CD1c-positive myeloid dendritic cell (primary cell): ENCODE measurements around the gene C1orf94.

Source experiments
- DNase-seq: peaks from one replicate; pipeline ENCODE4 v3.0.0-alpha.2; 2016; ENCODE audit errors: extremely low spot score

Gene C1orf94

DNA sequence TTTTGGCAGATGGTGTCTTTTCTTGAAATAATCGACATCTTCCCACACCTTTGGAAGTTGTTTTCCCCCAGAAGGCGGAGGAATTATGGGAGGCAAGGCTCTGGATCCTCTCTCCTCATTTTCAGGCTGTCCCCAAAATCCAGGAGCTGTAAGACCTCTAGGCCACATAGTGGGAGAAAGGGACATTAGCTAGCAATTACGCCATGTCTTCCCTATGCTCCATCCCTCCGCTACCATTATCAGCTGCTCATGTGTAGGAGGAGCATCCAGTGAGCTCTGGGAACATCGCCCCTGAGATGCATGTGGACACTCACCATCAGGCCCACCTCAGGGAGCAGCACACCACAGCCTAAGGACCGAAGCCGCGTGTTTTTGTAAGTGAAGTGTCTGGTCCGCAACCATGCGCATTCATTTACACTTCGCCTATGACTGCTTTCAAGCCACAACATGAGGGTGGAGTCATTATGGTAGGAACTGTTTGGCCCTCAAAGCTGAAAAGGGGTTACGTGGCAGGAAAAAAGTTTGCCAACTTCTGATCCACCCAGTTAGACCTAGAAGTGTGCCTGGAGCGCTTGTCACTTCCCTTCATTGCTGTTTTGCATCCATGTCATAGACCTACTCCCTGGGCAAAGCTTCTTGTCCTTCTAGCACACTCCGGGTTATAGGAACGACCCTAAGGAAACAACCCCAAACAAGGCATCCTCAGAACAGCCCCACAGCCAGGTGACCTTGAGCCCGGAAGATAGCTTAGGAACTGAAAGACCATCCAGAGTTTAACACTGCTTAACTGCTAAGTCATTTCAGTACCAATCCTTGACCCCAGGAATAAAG is 85.5 kb downstream of the C1orf94 start:
- DNase-seq = no peak

DNA sequence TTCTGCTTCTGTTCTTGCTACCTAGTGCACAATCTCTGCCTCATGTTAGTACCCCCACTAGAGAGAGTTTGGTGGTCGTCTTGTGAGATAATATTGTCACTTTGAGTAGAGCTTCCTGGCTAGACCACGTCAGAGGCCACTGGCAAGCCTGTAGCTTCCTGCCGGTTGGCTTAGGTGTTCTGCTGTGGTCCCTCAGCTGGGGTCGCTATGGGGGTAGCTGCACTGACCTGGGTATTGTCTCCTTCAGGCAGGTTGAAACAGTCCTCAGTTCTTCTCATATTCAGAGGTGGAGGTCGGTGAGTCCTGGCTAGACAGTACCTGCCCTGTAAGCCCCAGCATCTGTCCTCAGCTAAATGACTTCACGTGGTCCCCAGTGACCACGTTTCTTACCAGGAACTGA is 86.2 kb downstream of the C1orf94 start:
- DNase-seq = no peak

DNA sequence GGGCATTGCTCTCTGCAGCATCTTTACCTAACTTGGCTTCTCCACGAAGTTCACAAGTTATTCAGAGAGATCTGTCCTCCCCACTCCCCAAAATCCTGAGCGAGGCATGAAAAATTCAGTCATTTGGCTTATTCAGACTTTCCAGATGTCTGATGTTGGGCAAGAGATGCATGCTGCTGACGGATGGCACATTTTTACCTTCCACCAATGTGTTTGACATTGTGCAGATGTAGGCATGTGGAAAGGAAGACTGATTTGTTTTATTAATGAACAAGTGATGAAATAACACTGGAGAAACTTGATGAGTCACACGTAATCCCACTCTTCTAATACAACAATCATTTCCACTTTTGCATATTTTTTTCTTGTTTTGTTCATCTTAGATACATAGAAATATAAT is 86.7 kb downstream of the C1orf94 start:
- no peak for DNase-seq

DNA sequence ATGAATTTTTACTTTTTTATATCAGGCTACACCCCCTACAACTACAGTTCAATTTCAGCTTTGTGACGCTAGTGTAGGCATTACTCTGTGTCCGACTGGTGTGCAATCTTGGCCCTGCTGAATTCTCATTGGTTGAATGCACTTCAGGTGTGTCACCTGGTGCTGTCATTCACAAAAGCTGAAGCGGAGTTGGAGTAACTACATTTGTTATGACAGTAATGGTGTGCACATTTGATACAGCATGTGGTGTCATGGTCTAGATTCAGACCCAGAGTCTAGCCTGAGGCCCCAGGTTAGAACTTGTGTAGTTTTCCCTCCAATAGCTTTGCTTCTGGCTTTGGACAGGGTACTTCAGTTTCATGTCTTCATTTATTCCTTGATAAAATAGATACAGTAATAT is 88.7 kb downstream of the C1orf94 start:
- DNase-seq = no peak

DNA sequence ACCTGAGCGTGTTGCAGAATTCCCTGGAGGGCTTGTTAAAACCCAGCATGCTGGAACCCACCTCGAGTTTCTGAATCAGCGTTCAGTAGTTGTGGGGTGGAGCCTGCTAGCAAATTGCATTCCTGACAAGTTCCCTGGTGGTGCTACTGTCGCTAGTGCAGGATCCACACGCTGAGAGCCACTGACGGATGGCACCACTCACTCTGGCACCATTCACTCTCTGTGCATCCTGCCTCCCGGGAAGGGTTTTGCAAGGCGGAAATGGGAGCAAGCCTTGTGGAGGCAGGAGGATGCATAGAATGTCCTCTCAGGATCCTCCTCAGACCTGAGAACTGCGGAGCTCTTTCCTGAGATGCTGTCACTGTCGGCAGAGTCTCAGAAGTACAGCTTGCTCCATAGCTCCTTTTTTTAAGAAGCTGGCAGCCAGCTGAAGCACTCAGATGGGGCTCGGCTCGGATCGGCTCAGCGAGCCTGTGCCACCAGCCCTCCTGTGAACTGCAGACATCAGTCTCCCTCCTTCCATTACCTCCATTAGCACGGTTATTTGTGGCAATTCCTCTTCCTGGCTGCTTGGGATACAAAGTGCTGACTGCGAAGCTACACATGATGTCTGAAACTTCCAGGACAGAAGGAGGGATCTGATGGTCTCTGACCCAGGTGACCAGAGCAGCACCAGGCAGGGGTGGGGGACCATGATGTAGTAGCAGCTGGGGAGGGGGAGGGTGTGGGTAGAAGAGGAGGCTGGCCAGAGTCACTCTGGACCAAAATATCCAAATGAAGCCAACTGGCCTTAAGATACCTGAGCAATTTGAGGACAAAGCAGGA is 89.6 kb downstream of the C1orf94 start:
- no peak for DNase-seq

DNA sequence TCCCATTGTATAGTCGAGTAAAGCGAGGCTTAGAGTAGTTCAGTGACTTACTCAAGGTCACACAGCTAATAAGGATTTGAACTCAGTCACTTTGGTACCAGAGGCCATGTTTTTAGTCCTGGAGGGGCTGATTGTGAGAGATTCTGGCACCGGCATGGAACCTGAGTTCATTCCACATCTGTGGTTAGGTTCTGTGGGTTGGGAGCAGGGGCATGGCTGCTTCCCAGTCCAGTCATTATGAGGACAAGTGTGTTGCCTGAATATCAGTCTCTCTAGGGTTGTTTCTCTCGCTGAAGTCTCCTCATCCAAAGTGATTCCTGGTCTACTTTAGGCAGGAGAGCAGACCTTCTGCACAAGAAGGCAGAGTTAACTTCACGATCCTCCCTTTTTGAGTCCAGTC is 90.6 kb downstream of the C1orf94 start:
- DNase-seq = no peak

DNA sequence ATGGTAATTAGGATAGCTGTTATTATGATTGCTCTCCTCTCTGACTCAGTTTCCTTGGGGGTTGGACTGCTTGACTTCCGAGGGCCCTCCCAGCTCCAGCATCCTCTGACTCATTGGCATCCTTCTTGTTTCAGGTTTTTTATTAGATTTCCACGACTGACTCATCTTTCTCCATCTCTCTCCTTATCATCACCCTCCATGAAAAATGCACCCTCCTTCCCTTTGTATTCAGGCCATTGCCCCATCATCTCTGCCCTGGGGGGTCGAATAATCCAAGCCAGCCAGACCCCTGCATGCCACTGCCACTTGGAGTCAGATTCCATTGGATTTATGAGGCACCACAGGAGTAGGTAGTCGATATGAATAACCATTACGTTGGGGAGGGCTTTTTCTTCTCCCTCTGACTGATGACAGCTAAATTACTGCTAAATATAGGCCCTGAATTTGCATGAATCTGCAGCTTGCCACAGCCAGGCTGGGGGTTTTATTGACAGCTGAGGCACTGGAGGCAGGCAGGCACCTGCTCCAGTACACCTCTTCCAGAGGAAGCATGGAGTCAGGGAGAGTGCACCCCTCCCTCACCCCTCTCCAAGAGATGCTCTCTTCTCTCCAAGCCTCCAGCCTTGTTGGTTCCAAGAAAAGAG is 91.7 kb downstream of the C1orf94 start:
- DNase-seq = no peak
